SK-N-SH treated with all-trans-retinoic acid at 6 μM for 48 hours (cell line): ENCODE results near the gene ZBED5.

Source experiments
- ATAC-seq: fragments of 200-7000 bp; cut with Tn5 transposase; 3 replicates; pipeline ENCODE4 v1.9.1; 2020; ENCODE audit warnings: mild to moderate bottlenecking, moderate library complexity
- ARNTL ChIP-seq: fragments of 450-650 bp; formaldehyde crosslinking; IDR thresholded peaks from 2 replicates; pipeline ENCODE4 v1.5.0; 2020; ENCODE audit warnings: low read depth, mild to moderate bottlenecking, moderate library complexity, borderline replicate concordance
- BACH2 ChIP-seq: fragments of 250-450 bp; sonication (Bioruptor Pico); IDR thresholded peaks from 2 replicates; pipeline ENCODE4 v1.9.0; 2021; ENCODE audit warnings: mild to moderate bottlenecking, borderline replicate concordance
- CREB5 ChIP-seq: fragments of 250-450 bp; sonication (Bioruptor Pico); IDR thresholded peaks from 2 replicates; pipeline ENCODE4 v1.5.1; 2020; ENCODE audit warnings: low read depth, mild to moderate bottlenecking, moderate library complexity
- CSRNP3 ChIP-seq: fragments of 250-450 bp; sonication (Bioruptor Pico); IDR thresholded peaks from 2 replicates; pipeline ENCODE4 v1.5.1; 2021; ENCODE audit warnings: mild to moderate bottlenecking, moderate library complexity
- ESRRG ChIP-seq: fragments of 250-450 bp; sonication (Bioruptor Pico); IDR thresholded peaks from 2 replicates; pipeline ENCODE4 v1.6.1; 2021; ENCODE audit warnings: mild to moderate bottlenecking
- GLIS3 ChIP-seq: fragments of 250-450 bp; sonication (Bioruptor Pico); IDR thresholded peaks from 2 replicates; pipeline ENCODE4 v1.5.0; 2020; ENCODE audit warnings: mild to moderate bottlenecking, moderate library complexity
- OSR1 ChIP-seq: fragments of 250-450 bp; sonication (Bioruptor Pico); IDR thresholded peaks from 2 replicates; pipeline ENCODE4 v1.8.0; 2022; ENCODE audit warnings: moderate library complexity, mild to moderate bottlenecking, inconsistent platforms
- PATZ1 ChIP-seq: fragments of 250-450 bp; sonication (Bioruptor Pico); IDR thresholded peaks from 2 replicates; pipeline ENCODE4 v1.8.0; 2020; ENCODE audit warnings: mild to moderate bottlenecking, moderate library complexity, borderline replicate concordance
- POU6F1 ChIP-seq: fragments of 250-450 bp; sonication (Bioruptor Pico); IDR thresholded peaks from 2 replicates; pipeline ENCODE4 v1.8.0; 2021; ENCODE audit warnings: low read depth, mild to moderate bottlenecking, moderate library complexity, borderline replicate concordance
- PPARA ChIP-seq: fragments of 250-450 bp; sonication (Bioruptor Pico); IDR thresholded peaks from 2 replicates; pipeline ENCODE4 v1.5.0; 2020; ENCODE audit warnings: mild to moderate bottlenecking, borderline replicate concordance
- RARB ChIP-seq: fragments of 250-450 bp; sonication (Bioruptor Pico); IDR thresholded peaks from 2 replicates; pipeline ENCODE4 v1.8.0; 2021; ENCODE audit warnings: mild to moderate bottlenecking, moderate library complexity
- TCF4 ChIP-seq: fragments of 250-450 bp; sonication (Bioruptor Pico); IDR thresholded peaks from 2 replicates; pipeline ENCODE4 v1.8.0; 2021; ENCODE audit warnings: mild to moderate bottlenecking, moderate library complexity, borderline replicate concordance
- TOX ChIP-seq: fragments of 250-450 bp; sonication (Bioruptor Pico); IDR thresholded peaks from 2 replicates; pipeline ENCODE4 v1.8.0; 2021; ENCODE audit warnings: mild to moderate bottlenecking, moderate library complexity, borderline replicate concordance
- TSHZ2 ChIP-seq: fragments of 250-450 bp; sonication (Bioruptor Pico); IDR thresholded peaks from 2 replicates; pipeline ENCODE4 v1.5.0; 2020; ENCODE audit warnings: mild to moderate bottlenecking, moderate library complexity
- ZC3H10 ChIP-seq: fragments of 250-450 bp; sonication (Bioruptor Pico); IDR thresholded peaks from 2 replicates; pipeline ENCODE4 v1.5.1; 2021; ENCODE audit warnings: mild to moderate bottlenecking, moderate library complexity
- ZFP30 ChIP-seq: fragments of 450-650 bp; formaldehyde crosslinking; IDR thresholded peaks from 2 replicates; pipeline ENCODE4 v1.5.0; 2022; ENCODE audit warnings: mild to moderate bottlenecking, moderate library complexity
- ZNF565 ChIP-seq: fragments of 450-650 bp; formaldehyde crosslinking; conservative IDR thresholded peaks from 2 replicates; pipeline ENCODE4 v1.5.0; 2020; ENCODE audit warnings: low read depth, mild to moderate bottlenecking, moderate library complexity
- ZNF70 ChIP-seq: fragments of 450-650 bp; formaldehyde crosslinking; IDR thresholded peaks from 2 replicates; pipeline ENCODE4 v1.5.0; 2020; ENCODE audit warnings: mild to moderate bottlenecking, moderate library complexity
- ZNF8 ChIP-seq: fragments of 450-650 bp; formaldehyde crosslinking; IDR thresholded peaks from 2 replicates; pipeline ENCODE4 v1.5.0; 2020; ENCODE audit warnings: mild to moderate bottlenecking, moderate library complexity

ZBED5 gene

GRCh38 chr11:10808553-10809372 lies 49.1 kb downstream of the ZBED5 start, which contains the start of gene EIF4G2 (continued):
- TF ChIP-seq CSRNP3 (CRISPR knock-in tag) (peak; percentile 65; the same call in 1 of the 2 replicates), ZFP30 (no peak), TOX (CRISPR knock-in tag) (no peak; the same call in 1 of the 2 replicates), ESRRG (no peak)

- peak; percentile 8 for ATAC-seq
- TF ChIP-seq ARNTL (CRISPR knock-in tag) (no peak), ZNF70 (CRISPR knock-in tag) (no peak), ZNF565 (CRISPR knock-in tag) (no peak), BACH2 (CRISPR knock-in tag) (no peak), PPARA (CRISPR knock-in tag) (no peak), TCF4 (CRISPR knock-in tag) (no peak), TOX (CRISPR knock-in tag) (no peak), ZNF8 (CRISPR knock-in tag) (no peak), ESRRG (no peak), RARB (CRISPR knock-in tag) (no peak), GLIS3 (no peak), ZC3H10 (CRISPR knock-in tag) (no peak), TSHZ2 (no peak)
- TF ChIP-seq, all 23 proteins: peak for 0
Measured at GRCh38 chr11:10808235-10808552, 49.7 kb downstream of the ZBED5 start.

GRCh38 chr11:10807493-10808234 lies 50.2 kb downstream of the ZBED5 start:
- TF ChIP-seq BACH2 (CRISPR knock-in tag) (no peak), ZC3H10 (CRISPR knock-in tag) (no peak), CREB5 (CRISPR knock-in tag) (no peak), POU6F1 (CRISPR knock-in tag) (no peak), ZNF8 (CRISPR knock-in tag) (no peak), ARNTL (CRISPR knock-in tag) (no peak), ZNF565 (CRISPR knock-in tag) (no peak), OSR1 (CRISPR knock-in tag) (no peak), RARB (CRISPR knock-in tag) (no peak), CSRNP3 (CRISPR knock-in tag) (no peak), ZFP30 (no peak), PATZ1 (CRISPR knock-in tag) (no peak; the same call in 1 of the 2 replicates)
- peak; percentile 4 for ATAC-seq
